SU-DHL-6 (cell line): ENCODE measurements around the gene ZNF343.

ENCODE experiments used
- H2AFZ ChIP-seq: fragments of 200-600 bp; sonication (generic); 2 replicates; pipeline ENCODE4 v1.6.1; 2014; ENCODE audit warnings: low read depth, mild to moderate bottlenecking, moderate library complexity, mixed read lengths, antibody characterized with exemption, low read length; ENCODE audit not compliant: severe bottlenecking
- H3F3A ChIP-seq: fragments of 200-600 bp; shearing (Covaris generic); 2 replicates; pipeline ENCODE4 v1.6.0; 2016; ENCODE audit warnings: antibody characterized with exemption, mild to moderate bottlenecking; ENCODE audit not compliant: insufficient read depth
- H3K27ac ChIP-seq: fragments of 200-600 bp; sonication (generic); 2 replicates; pipeline ENCODE4 v1.5.1; 2016; ENCODE audit warnings: low read depth, mild to moderate bottlenecking, low read length, moderate library complexity, mixed read lengths
- H3K27me3 ChIP-seq: fragments of 200-600 bp; sonication (generic), shearing (Covaris generic); 2 replicates; pipeline ENCODE4 v1.6.0; 2014; ENCODE audit warnings: mild to moderate bottlenecking, low read length
- H3K36me3 ChIP-seq: fragments of 200-600 bp; sonication (generic); 2 replicates; pipeline ENCODE4 v1.6.1; 2014; ENCODE audit warnings: mild to moderate bottlenecking, low read length, mixed read lengths
- H3K4me2 ChIP-seq: fragments of 300-600, 200-600 bp; shearing (Covaris generic), sonication (generic); 2 replicates; pipeline ENCODE4 v1.6.0; 2014; ENCODE audit warnings: low read length, low read depth, mild to moderate bottlenecking; ENCODE audit not compliant: poor library complexity, severe bottlenecking
- H3K4me3 ChIP-seq: fragments of 200-600 bp; sonication (generic); 2 replicates; pipeline ENCODE4 v1.5.1; 2014; ENCODE audit warnings: antibody characterized with exemption, low read length, mild to moderate bottlenecking, mixed read lengths; ENCODE audit not compliant: insufficient read depth, poor library complexity, severe bottlenecking
- H3K79me2 ChIP-seq: fragments of 200-600 bp; sonication (generic); 2 replicates; pipeline ENCODE4 v1.6.1; 2014; ENCODE audit warnings: mild to moderate bottlenecking, low read length, moderate library complexity; ENCODE audit not compliant: insufficient read depth
- H3K9ac ChIP-seq: fragments of 200-600 bp; sonication (generic); 2 replicates; pipeline ENCODE4 v1.7.0; 2014; ENCODE audit warnings: mild to moderate bottlenecking, low read length
- H3K9me2 ChIP-seq: fragments of 200-600 bp; sonication (generic); replicated peaks from 2 replicates; pipeline ENCODE4 v1.6.1; 2014; ENCODE audit warnings: low read length; ENCODE audit not compliant: insufficient read depth
- H3K9me3 ChIP-seq: fragments of 200-600 bp; sonication (generic); 2 replicates; pipeline ENCODE4 v1.6.1; 2014; ENCODE audit warnings: low read length, mixed read lengths; ENCODE audit not compliant: insufficient read depth
- H4K20me1 ChIP-seq: fragments of 200-600 bp; sonication (generic); 2 replicates; pipeline ENCODE4 v1.6.1; 2014; ENCODE audit warnings: low read depth, mild to moderate bottlenecking, antibody characterized with exemption, low read length, moderate library complexity, mixed read lengths
- EZH2phosphoT487 ChIP-seq: fragments of 200-600 bp; sonication (generic), shearing (Covaris generic); conservative IDR thresholded peaks from 2 replicates; pipeline ENCODE4 v1.6.1; 2018; ENCODE audit warnings: mild to moderate bottlenecking, antibody characterized with exemption, low read length, moderate library complexity, mixed read lengths
- TF ChIP-seq, protein P1 (sequence below): fragments of 200-600 bp; sonication (generic); IDR thresholded peaks from one replicate; pipeline ENCODE4 v1.5.1; 2017; ENCODE audit warnings: antibody characterized with exemption, mild to moderate bottlenecking, low read length, moderate library complexity; ENCODE audit not compliant: insufficient read depth, poor library complexity, severe bottlenecking

ZNF343 gene

DNA sequence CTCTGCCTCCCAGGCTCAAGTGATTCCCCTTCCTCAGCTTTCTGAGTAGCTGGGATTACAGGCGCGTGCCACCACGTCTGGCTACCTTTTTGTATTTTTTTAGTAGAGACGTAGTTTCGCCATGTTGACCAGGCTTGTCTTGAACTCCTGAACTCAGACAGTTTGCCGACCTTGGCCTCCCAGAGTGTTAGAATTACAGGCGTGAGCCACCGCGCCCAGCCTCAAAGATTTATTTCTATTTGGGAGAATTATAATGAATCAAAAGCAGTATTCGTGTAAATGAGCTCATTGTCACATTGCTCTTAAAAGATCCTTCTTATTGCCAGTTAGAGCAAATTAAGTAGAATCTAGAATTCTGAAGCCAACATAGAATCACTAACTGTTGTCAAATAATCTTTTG lies 9.4 kb upstream of the ZNF343 start:
- TF ChIP-seq, protein P1, sequence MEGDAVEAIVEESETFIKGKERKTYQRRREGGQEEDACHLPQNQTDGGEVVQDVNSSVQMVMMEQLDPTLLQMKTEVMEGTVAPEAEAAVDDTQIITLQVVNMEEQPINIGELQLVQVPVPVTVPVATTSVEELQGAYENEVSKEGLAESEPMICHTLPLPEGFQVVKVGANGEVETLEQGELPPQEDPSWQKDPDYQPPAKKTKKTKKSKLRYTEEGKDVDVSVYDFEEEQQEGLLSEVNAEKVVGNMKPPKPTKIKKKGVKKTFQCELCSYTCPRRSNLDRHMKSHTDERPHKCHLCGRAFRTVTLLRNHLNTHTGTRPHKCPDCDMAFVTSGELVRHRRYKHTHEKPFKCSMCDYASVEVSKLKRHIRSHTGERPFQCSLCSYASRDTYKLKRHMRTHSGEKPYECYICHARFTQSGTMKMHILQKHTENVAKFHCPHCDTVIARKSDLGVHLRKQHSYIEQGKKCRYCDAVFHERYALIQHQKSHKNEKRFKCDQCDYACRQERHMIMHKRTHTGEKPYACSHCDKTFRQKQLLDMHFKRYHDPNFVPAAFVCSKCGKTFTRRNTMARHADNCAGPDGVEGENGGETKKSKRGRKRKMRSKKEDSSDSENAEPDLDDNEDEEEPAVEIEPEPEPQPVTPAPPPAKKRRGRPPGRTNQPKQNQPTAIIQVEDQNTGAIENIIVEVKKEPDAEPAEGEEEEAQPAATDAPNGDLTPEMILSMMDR, result no peak
- TF ChIP-seq EZH2phosphoT487, result no peak
- no peaks in the 10 kb centered on the region for H3K9me2 ChIP-seq
- H3F3A ChIP-seq, result no peaks in the 10 kb centered on the region
- H3K36me3 ChIP-seq, result no peaks in the 10 kb centered on the region
- no peaks in the 10 kb centered on the region for H3K79me2 ChIP-seq
- H3K4me3 ChIP-seq, result no peak overlapping the region
- no peak overlapping the region for H2AFZ ChIP-seq
- H3K27me3 ChIP-seq, result no peaks in the 10 kb centered on the region
- H3K27ac ChIP-seq, result no peak overlapping the region
- no peaks in the 10 kb centered on the region for H3K9me3 ChIP-seq
- H4K20me1 ChIP-seq, result no peaks in the 10 kb centered on the region
- no peak overlapping the region for H3K9ac ChIP-seq
- no peak overlapping the region for H3K4me2 ChIP-seq

DNA sequence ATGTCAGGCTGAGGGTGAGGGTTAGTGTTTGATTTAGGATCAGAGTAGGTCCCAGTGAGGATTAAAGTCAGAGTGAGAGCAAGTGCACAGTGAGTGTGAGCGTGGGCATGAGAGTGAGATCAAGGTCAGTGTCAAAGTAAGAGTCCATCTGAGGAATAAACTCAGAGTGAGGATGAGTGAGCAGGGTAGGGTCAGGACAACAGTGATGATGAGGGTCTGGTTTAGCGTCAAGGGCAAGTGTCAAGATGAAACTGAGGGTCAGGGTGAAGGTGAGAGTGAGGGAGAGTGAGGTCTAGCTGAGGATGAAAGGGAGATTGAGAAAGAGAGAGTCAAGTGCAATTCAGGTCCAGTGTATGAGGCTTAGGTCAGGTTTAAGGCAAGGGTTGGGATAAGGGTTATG lies 7.7 kb upstream of the ZNF343 start:
- Histone ChIP-seq H3K9me3 (no peaks in the 10 kb centered on the region), H3K4me3 (no peak overlapping the region), H3K36me3 (no peaks in the 10 kb centered on the region), H4K20me1 (no peaks in the 10 kb centered on the region), H3K4me2 (no peak overlapping the region), H3K27ac (no peak overlapping the region), H3K9me2 (no peaks in the 10 kb centered on the region), H3F3A (no peaks in the 10 kb centered on the region), H3K79me2 (no peaks in the 10 kb centered on the region), H3K9ac (no peak overlapping the region), H3K27me3 (no peaks in the 10 kb centered on the region), H2AFZ (no peak overlapping the region)
- TF ChIP-seq EZH2phosphoT487, result no peak
- TF ChIP-seq, protein P1, result no peak

DNA sequence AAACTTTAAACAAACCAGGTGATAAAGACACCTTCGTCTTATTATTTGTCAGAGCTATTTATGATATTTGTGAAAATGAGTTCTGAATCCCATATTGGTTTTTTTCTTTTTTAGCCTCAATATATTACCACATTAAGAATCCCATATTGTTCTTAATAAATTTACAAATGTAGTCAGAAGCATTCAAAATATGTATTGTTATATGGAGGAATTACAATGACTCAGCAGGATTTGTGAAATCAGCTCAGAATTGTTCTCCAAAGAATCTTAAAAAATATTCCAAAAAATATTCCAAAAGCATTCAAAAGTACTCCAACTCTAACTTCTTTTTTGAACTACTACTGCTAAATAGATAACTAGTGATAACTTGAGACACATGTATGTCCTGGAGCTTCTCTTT lies 6.5 kb upstream of the ZNF343 start:
- H3F3A ChIP-seq, result no peaks in the 10 kb centered on the region
- no peaks in the 10 kb centered on the region for H3K36me3 ChIP-seq
- no peak overlapping the region for H3K9ac ChIP-seq
- H3K79me2 ChIP-seq, result no peaks in the 10 kb centered on the region
- no peak for TF ChIP-seq EZH2phosphoT487
- TF ChIP-seq, protein P1, result no peak
- no peaks in the 10 kb centered on the region for H3K9me2 ChIP-seq
- no peaks in the 10 kb centered on the region for H3K27me3 ChIP-seq
- H3K27ac ChIP-seq, result no peak overlapping the region
- H3K4me2 ChIP-seq, result no peak overlapping the region
- no peaks in the 10 kb centered on the region for H3K9me3 ChIP-seq
- no peaks in the 10 kb centered on the region for H4K20me1 ChIP-seq
- no peak overlapping the region for H2AFZ ChIP-seq
- no peak overlapping the region for H3K4me3 ChIP-seq

DNA sequence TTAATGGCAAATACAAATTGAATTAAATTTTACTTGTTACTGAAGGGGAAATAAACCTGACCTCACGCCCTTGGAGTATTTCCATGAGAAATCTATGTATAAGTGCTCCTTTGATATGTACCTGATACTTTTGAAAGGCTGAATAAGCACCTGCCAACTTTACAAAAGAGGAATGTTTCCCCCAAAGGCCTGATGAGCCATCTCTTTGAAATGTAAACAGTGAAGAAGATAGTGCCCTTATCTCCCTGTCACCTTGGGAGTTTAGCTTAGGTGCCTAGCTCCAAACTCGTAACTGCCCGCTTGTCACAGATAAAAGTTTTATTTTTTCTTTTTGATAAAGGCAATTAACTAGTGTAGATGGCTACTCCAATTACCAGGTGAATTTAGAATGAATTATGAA lies 1.1 kb upstream of the ZNF343 start:
- no peak for TF ChIP-seq EZH2phosphoT487
- TF ChIP-seq, protein P1, result no peak

More for the DNA sequence above, 1.1 kb upstream of the ZNF343 start:
- H3K27me3 ChIP-seq, result no peaks in the 10 kb centered on the region
- H3K79me2 ChIP-seq, result peaks cover 17% of the 10 kb centered on the region
- H4K20me1 ChIP-seq, result no peaks in the 10 kb centered on the region
- peak overlapping the region; percentile 91 for H2AFZ ChIP-seq
- no peaks in the 10 kb centered on the region for H3K9me3 ChIP-seq
- H3K36me3 ChIP-seq, result no peaks in the 10 kb centered on the region
- H3F3A ChIP-seq, result no peaks in the 10 kb centered on the region
- no peak overlapping the region for H3K9ac ChIP-seq
- peak overlapping the region; percentile 86 for H3K4me3 ChIP-seq
- H3K9me2 ChIP-seq, result no peaks in the 10 kb centered on the region
- no peak overlapping the region for H3K27ac ChIP-seq
- peak overlapping the region; percentile 88 for H3K4me2 ChIP-seq
